Gastroesophageal sphincter (tissue), 2 donors: ENCODE results near the gene ATP9A.

Experiments
- POLR2A ChIP-seq, 2 donors: fragments of 450-650 bp; IDR thresholded peaks; one replicate each; pipeline ENCODE4 v1.6.1; 2017; ENCODE audit warnings: antibody characterized with exemption in 2 of 2, mild to moderate bottlenecking in 2 of 2, moderate library complexity in 1 of 2
- POLR2AphosphoS5 ChIP-seq: sonication (generic); formaldehyde crosslinking; IDR thresholded peaks from one replicate; pipeline ENCODE4 v1.6.1; 2017; ENCODE audit warnings: antibody characterized with exemption

- TF ChIP-seq POLR2AphosphoS5 (no peak), POLR2A (IDR thresholded peaks at IDR 0.05) (no peak)
These were observed 42.5 kb downstream of the ATP9A start for GRCh38 chr20:51725584-51726176.
